GM23338 (cell line): Measurements from ENCODE around the gene UHRF1. TPM values are rescaled to one million over a fixed set of nuclear protein-coding genes. Genes with fewer than 3 reads are reported as not detected.

Experiments used
- ATAC-seq: fragments of 200-7000 bp; cut with Tn5 transposase; 3 replicates; pipeline ENCODE4 v1.9.1; 2020
- DNase-seq: peaks from one replicate; pipeline ENCODE4 v3.0.0-alpha.2; 2015; ENCODE audit warnings: low spot score
- H2AFZ ChIP-seq: fragments of 200-600 bp; sonication (generic); 2 replicates; pipeline ENCODE4 v1.8.0; 2016; ENCODE audit warnings: antibody characterized with exemption, mild to moderate bottlenecking, moderate library complexity
- H3F3A ChIP-seq: fragments of 200-600 bp; sonication (generic); replicated peaks from 2 replicates; pipeline ENCODE4 v1.8.0; 2017; ENCODE audit warnings: antibody characterized with exemption, mixed run types, low read depth
- H3K27ac ChIP-seq: fragments of 200-600 bp; sonication (generic); 2 replicates; pipeline ENCODE4 v1.6.1; 2016; ENCODE audit warnings: low read depth
- H3K27me3 ChIP-seq: fragments of 200-600 bp; sonication (generic); 2 replicates; pipeline ENCODE4 v1.8.0; 2016; ENCODE audit warnings: mild to moderate bottlenecking, mixed run types, moderate library complexity; ENCODE audit not compliant: insufficient read depth
- H3K36me3 ChIP-seq: fragments of 200-600 bp; sonication (generic); 2 replicates; pipeline ENCODE4 v1.8.0; 2016; ENCODE audit warnings: mild to moderate bottlenecking; ENCODE audit not compliant: insufficient read depth
- H3K4me1 ChIP-seq: fragments of 200-600 bp; sonication (generic); 2 replicates; pipeline ENCODE4 v1.8.0; 2016; ENCODE audit warnings: mild to moderate bottlenecking, moderate library complexity; ENCODE audit not compliant: insufficient read depth
- H3K4me2 ChIP-seq: fragments of 200-600 bp; sonication (generic); 2 replicates; pipeline ENCODE4 v1.7.1; 2017; ENCODE audit warnings: mixed run types
- H3K4me3 ChIP-seq: fragments of 200-600 bp; sonication (generic); 2 replicates; pipeline ENCODE4 v1.6.1; 2016; ENCODE audit warnings: mixed run types
- H3K79me2 ChIP-seq: fragments of 200-600 bp; sonication (generic); replicated peaks from 2 replicates; pipeline ENCODE4 v1.8.0; 2017; ENCODE audit warnings: mild to moderate bottlenecking; ENCODE audit not compliant: insufficient read depth
- H3K9me2 ChIP-seq: fragments of 200-600 bp; sonication (generic); 2 replicates; pipeline ENCODE4 v1.8.0; 2017; ENCODE audit not compliant: insufficient read depth
- H4K20me1 ChIP-seq: fragments of 200-600 bp; sonication (generic); replicated peaks from 2 replicates; pipeline ENCODE4 v1.8.0; 2017; ENCODE audit warnings: mild to moderate bottlenecking; ENCODE audit not compliant: insufficient read depth
- H3K27ac Mint-ChIP-seq: 2 replicates; pipeline ENCODE4 v1.8.0; 2020; ENCODE audit warnings: inconsistent platforms, mild to moderate bottlenecking, moderate library complexity, mixed read lengths
- H3K27me3 Mint-ChIP-seq: 3 replicates; pipeline ENCODE4 v1.8.0; 2022; ENCODE audit warnings: low read depth, mild to moderate bottlenecking, moderate library complexity, mixed read lengths, inconsistent platforms; ENCODE audit not compliant: insufficient read depth, poor library complexity
- H3K36me3 Mint-ChIP-seq: 3 replicates; pipeline ENCODE4 v1.8.0; 2021; ENCODE audit warnings: low read depth, mild to moderate bottlenecking, inconsistent platforms, moderate library complexity, mixed read lengths
- H3K4me1 Mint-ChIP-seq: 3 replicates; pipeline ENCODE4 v1.8.0; 2020; ENCODE audit warnings: mild to moderate bottlenecking, inconsistent platforms, mixed read lengths
- H3K4me3 Mint-ChIP-seq: 3 replicates; pipeline ENCODE4 v1.8.0; 2021; ENCODE audit warnings: moderate library complexity, mild to moderate bottlenecking, inconsistent platforms, mixed read lengths
- H3K9me3 Mint-ChIP-seq: 3 replicates; pipeline ENCODE4 v1.8.0; 2020; ENCODE audit warnings: moderate library complexity, mild to moderate bottlenecking, inconsistent platforms, mixed read lengths
- CREB1 ChIP-seq: fragments of 250-450 bp; sonication (Bioruptor Pico); IDR thresholded peaks from 2 replicates; pipeline ENCODE4 v1.5.0; 2020; ENCODE audit warnings: low read depth, mild to moderate bottlenecking, moderate library complexity
- CTCF ChIP-seq, 2 experiments: fragments of 200-600 bp in 1 of 2; sonication (generic) in 1 of 2; conservative IDR thresholded peaks; 2 replicates each; pipeline versions ENCODE4 v1.5.1 to v1.6.1; 2016 to 2017; ENCODE audit warnings: antibody characterized with exemption in 2 of 2, low read depth in 2 of 2, mild to moderate bottlenecking in 2 of 2, moderate library complexity in 1 of 2
- ETS1 ChIP-seq: IDR thresholded peaks from 2 replicates; pipeline ENCODE4 v1.6.1; 2016; ENCODE audit warnings: antibody characterized with exemption
- EZH2 ChIP-seq: fragments of 200-600 bp; sonication (generic); IDR thresholded peaks from one replicate; pipeline ENCODE4 v1.8.0; 2017; ENCODE audit warnings: antibody characterized with exemption, mild to moderate bottlenecking, low read depth; ENCODE audit not compliant: unreplicated experiment
- EZH2phosphoT487 ChIP-seq: fragments of 200-600 bp; sonication (generic); IDR thresholded peaks from one replicate; pipeline ENCODE4 v1.8.1; 2018; ENCODE audit warnings: antibody characterized with exemption; ENCODE audit not compliant: unreplicated experiment
- JUNB ChIP-seq: IDR thresholded peaks from one replicate; pipeline ENCODE4 v1.6.1; 2016; ENCODE audit warnings: antibody characterized with exemption; ENCODE audit not compliant: unreplicated experiment
- NANOG ChIP-seq: IDR thresholded peaks from 2 replicates; pipeline ENCODE4 v1.6.1; 2016; ENCODE audit warnings: antibody characterized with exemption, borderline replicate concordance
- POLR2AphosphoS5 ChIP-seq: IDR thresholded peaks from 2 replicates; pipeline ENCODE4 v1.6.1; 2016; ENCODE audit warnings: antibody characterized with exemption, low read depth
- REST ChIP-seq: IDR thresholded peaks from one replicate; pipeline ENCODE4 v1.6.1; 2018; ENCODE audit warnings: antibody characterized with exemption; ENCODE audit not compliant: unreplicated experiment
- STAT1 ChIP-seq: IDR thresholded peaks from one replicate; pipeline ENCODE4 v1.6.1; 2016; ENCODE audit warnings: antibody characterized with exemption; ENCODE audit not compliant: unreplicated experiment
- ZNF114 ChIP-seq: fragments of 250-450 bp; sonication (Bioruptor Pico); IDR thresholded peaks from 2 replicates; pipeline ENCODE4 v1.5.0; 2020; ENCODE audit warnings: mild to moderate bottlenecking, moderate library complexity
- ZNF331 ChIP-seq: fragments of 250-450 bp; sonication (Bioruptor Pico); IDR thresholded peaks from 2 replicates; pipeline ENCODE4 v1.5.0; 2020; ENCODE audit warnings: low read depth, mild to moderate bottlenecking, moderate library complexity
- ZNF462 ChIP-seq: fragments of 250-450 bp; sonication (Bioruptor Pico); IDR thresholded peaks from 2 replicates; pipeline ENCODE4 v1.5.0; 2020; ENCODE audit warnings: mild to moderate bottlenecking, moderate library complexity
- polyA plus RNA-seq: library from polyadenylated mRNA; unstranded; fragments of >200 nt; fragmentation: Nextera tagmentation; extraction: Ambion mirVana; gene quantifications from 2 replicates; pipeline ENCODE4 v1.2.1, GENCODE V29; 2016
- total RNA-seq: library from RNA; depleted of rRNA; stranded (reverse); fragments of >200 nt; shearing (Covaris generic); gene quantifications from 2 replicates; pipeline ENCODE4 v1.2.3, GENCODE V29; 2014

The UHRF1 gene
- total and polyA plus RNA-seq, 2 experiments from 2014 or later, result 20.3 to 45.7 TPM

GRCh38 chr19:4967738-4968461 is 58.6 kb downstream of the UHRF1 start:
- 0 out of 2 replicates have a peak, but pooled peaks cover 3% of the 10 kb centered on the region for H3F3A ChIP-seq
- no peaks in the 10 kb centered on the region for H3K9me2 ChIP-seq
- DNase-seq (no peak), ATAC-seq (no peak)
- no peak for TF ChIP-seq ZNF114 (CRISPR knock-in tag)
- TF ChIP-seq NANOG, result no peak
- no peak for TF ChIP-seq STAT1
- no peak for TF ChIP-seq POLR2AphosphoS5
- TF ChIP-seq EZH2phosphoT487, result no peak
- TF ChIP-seq CREB1 (CRISPR knock-in tag), result no peak
- no peak for TF ChIP-seq ZNF331 (CRISPR knock-in tag)
- no peak for TF ChIP-seq ZNF462 (CRISPR knock-in tag)
- no peak for TF ChIP-seq JUNB
- TF ChIP-seq REST, result no peak
- no peak for TF ChIP-seq CTCF (conservative IDR thresholded peaks at IDR 0.05; ENCODE audit: low read depth in 2 of 2)
- TF ChIP-seq ETS1, result no peak
- no peak for TF ChIP-seq EZH2
- peak overlapping the region; percentile 66 for H3K4me2 ChIP-seq
- H3K79me2 ChIP-seq, result peaks cover 31% of the 10 kb centered on the region
- Mint-ChIP-seq H3K36me3 (peaks cover 19% of the 10 kb centered on the region), H3K9me3 (no peaks in the 10 kb centered on the region; the same call in 2 of the 3 replicates), H3K4me1 (peaks cover 24% of the 10 kb centered on the region), H3K27me3 (peaks cover 30% of the 10 kb centered on the region), H3K27ac (peak overlapping the region; percentile 93; the same call in 1 of the 2 replicates), H3K4me3 (peak overlapping the region; percentile 76)
- no peaks in the 10 kb centered on the region for H3K36me3 ChIP-seq
- H4K20me1 ChIP-seq, result peaks cover 23% of the 10 kb centered on the region
- H3K27me3 ChIP-seq, result no peaks in the 10 kb centered on the region
- peak overlapping the region; percentile 92 for H2AFZ ChIP-seq
- no peak overlapping the region for H3K27ac ChIP-seq
- peaks cover 21% of the 10 kb centered on the region for H3K4me1 ChIP-seq
- peak overlapping the region; percentile 50 for H3K4me3 ChIP-seq
